ENCODE results near the gene SPAG8.

Gene SPAG8, protein sequence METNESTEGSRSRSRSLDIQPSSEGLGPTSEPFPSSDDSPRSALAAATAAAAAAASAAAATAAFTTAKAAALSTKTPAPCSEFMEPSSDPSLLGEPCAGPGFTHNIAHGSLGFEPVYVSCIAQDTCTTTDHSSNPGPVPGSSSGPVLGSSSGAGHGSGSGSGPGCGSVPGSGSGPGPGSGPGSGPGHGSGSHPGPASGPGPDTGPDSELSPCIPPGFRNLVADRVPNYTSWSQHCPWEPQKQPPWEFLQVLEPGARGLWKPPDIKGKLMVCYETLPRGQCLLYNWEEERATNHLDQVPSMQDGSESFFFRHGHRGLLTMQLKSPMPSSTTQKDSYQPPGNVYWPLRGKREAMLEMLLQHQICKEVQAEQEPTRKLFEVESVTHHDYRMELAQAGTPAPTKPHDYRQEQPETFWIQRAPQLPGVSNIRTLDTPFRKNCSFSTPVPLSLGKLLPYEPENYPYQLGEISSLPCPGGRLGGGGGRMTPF
- 0.69 to 1.6 (median 1.2) reads per million in 3 donors for total RNA-seq

DNA sequence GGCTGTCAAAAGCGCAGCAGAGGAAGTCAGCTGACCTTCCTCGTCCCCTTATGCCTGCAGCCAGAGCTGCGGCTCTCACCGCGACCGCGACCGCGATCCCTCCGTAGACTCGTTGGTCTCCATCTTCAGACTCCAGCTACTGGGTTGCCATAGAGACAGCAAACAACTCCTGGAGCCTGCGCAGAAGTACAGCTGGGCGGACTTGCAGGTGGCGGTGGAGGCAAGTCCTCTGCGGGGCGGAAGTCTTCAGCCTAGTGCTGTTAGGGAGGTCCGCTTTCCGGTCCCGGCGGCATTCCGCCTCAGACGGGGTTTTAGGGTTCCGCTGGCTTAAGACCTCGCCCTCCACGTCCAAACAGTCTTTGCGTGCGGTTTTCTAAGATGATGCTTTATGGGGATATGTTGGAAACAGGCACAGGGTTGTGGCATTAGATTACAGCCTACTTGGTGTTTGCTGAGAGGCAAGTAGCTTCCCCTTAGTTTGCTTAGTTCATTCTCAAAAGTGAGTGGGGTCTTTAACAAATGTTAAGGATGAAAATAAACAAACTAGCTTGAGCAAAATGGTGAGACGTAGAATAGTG is at the start of gene SPAG8:
Gene SPAG8 (minus strand): TSS at position 238 of the 578 bp plus-strand sequence. CDS start 115 bp downstream, at position 123.
- Histone ChIP-seq H3K27ac (ENCODE audit: insufficient read depth, low read length, poor library complexity, severe bottlenecking) (peak within 1 kb of the TSS; percentile 67), H3K27me3 (replicated peaks; ENCODE audit: control insufficient read depth, insufficient read depth, low read length, poor library complexity, severe bottlenecking) (no peaks in the 10 kb centered on the region), H3K4me3 (ENCODE audit: insufficient read depth, low read depth, low read length, poor library complexity, severe bottlenecking) (peak within 1 kb of the TSS; percentile 39), H3K36me3 (ENCODE audit: control insufficient read depth, insufficient read depth, low read length) (peaks cover 8% of the 10 kb centered on the region), H3K9me3 (ENCODE audit: control insufficient read depth, low read length) (no peaks in the 10 kb centered on the region), H3K4me1 (ENCODE audit: control insufficient read depth, insufficient read depth, low read length, poor library complexity, severe bottlenecking) (peaks cover 22% of the 10 kb centered on the region)
- DNase-seq: peak; percentile 97 to 98 (median 97)

- DNase-seq: no peak
- H3K27me3 ChIP-seq (replicated peaks; ENCODE audit: control insufficient read depth, insufficient read depth, low read length, poor library complexity, severe bottlenecking): no peaks in the 10 kb centered on the region
- no peaks in the 10 kb centered on the region for H3K9me3 ChIP-seq (ENCODE audit: control insufficient read depth, low read length)
- no peak overlapping the region for H3K4me3 ChIP-seq (ENCODE audit: insufficient read depth, low read depth, low read length, poor library complexity, severe bottlenecking)
- no peaks in the 10 kb centered on the region for H3K36me3 ChIP-seq (ENCODE audit: control insufficient read depth, insufficient read depth, low read length)
- no peak overlapping the region for H3K27ac ChIP-seq (ENCODE audit: insufficient read depth, low read length, poor library complexity, severe bottlenecking)
- H3K4me1 ChIP-seq (ENCODE audit: control insufficient read depth, insufficient read depth, low read length, poor library complexity, severe bottlenecking): no peaks in the 10 kb centered on the region
These were observed 49.3 kb upstream of the SPAG8 start for GRCh38 chr9:35861161-35861897.

- H3K4me1 ChIP-seq (ENCODE audit: control insufficient read depth, insufficient read depth, low read length, poor library complexity, severe bottlenecking): no peaks in the 10 kb centered on the region
- no peaks in the 10 kb centered on the region for H3K36me3 ChIP-seq (ENCODE audit: control insufficient read depth, insufficient read depth, low read length)
- DNase-seq: no peak
- no peak overlapping the region for H3K4me3 ChIP-seq (ENCODE audit: insufficient read depth, low read depth, low read length, poor library complexity, severe bottlenecking)
- H3K27ac ChIP-seq (ENCODE audit: insufficient read depth, low read length, poor library complexity, severe bottlenecking): no peak overlapping the region
- no peaks in the 10 kb centered on the region for H3K9me3 ChIP-seq (ENCODE audit: control insufficient read depth, low read length)
- H3K27me3 ChIP-seq (replicated peaks; ENCODE audit: control insufficient read depth, insufficient read depth, low read length, poor library complexity, severe bottlenecking): no peaks in the 10 kb centered on the region
These were observed 47.9 kb upstream of the SPAG8 start for GRCh38 chr9:35859990-35860339.

DNA sequence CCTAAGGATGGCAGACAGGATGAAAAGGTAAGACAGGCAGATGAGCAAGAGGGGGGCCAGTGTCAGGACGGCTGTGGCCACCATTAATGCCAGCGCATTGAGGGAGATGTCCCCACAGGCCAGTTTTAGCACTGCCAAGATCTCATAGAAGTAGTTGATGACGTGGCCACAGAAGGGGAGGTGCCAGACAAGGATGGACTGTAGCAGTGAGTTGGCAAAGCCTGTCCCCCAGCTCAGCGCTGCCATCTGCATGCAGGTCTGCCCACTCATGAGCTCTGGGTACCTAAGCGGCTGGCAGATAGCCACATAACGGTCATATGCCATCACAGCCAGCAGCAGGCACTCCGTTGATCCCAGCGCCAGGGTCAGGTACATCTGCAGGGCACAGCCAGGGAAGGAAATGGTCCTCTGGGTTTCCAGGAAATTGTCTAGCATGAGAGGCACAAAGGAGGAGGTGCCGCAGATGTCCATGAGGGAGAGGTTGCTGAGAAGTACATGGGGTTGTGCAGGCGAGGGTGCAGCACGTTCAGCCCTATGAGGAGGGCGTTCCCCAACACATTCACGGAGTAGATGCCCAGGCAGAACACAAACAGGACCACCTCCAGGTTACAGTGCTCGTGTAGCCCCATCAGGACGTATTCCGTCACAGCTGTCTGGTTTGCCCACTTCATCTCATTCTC is 47.4 kb upstream of the SPAG8 start:
- Histone ChIP-seq H3K4me3 (ENCODE audit: insufficient read depth, low read depth, low read length, poor library complexity, severe bottlenecking) (no peak overlapping the region), H3K9me3 (ENCODE audit: control insufficient read depth, low read length) (no peaks in the 10 kb centered on the region), H3K36me3 (ENCODE audit: control insufficient read depth, insufficient read depth, low read length) (no peaks in the 10 kb centered on the region), H3K4me1 (ENCODE audit: control insufficient read depth, insufficient read depth, low read length, poor library complexity, severe bottlenecking) (no peaks in the 10 kb centered on the region), H3K27me3 (replicated peaks; ENCODE audit: control insufficient read depth, insufficient read depth, low read length, poor library complexity, severe bottlenecking) (no peaks in the 10 kb centered on the region), H3K27ac (ENCODE audit: insufficient read depth, low read length, poor library complexity, severe bottlenecking) (no peak overlapping the region)
- DNase-seq: no peak

GRCh38 chr9:35858458-35858857 is 46.4 kb upstream of the SPAG8 start:
- Histone ChIP-seq H3K4me1 (ENCODE audit: control insufficient read depth, insufficient read depth, low read length, poor library complexity, severe bottlenecking) (no peaks in the 10 kb centered on the region), H3K36me3 (ENCODE audit: control insufficient read depth, insufficient read depth, low read length) (no peaks in the 10 kb centered on the region), H3K4me3 (ENCODE audit: insufficient read depth, low read depth, low read length, poor library complexity, severe bottlenecking) (no peak overlapping the region), H3K27me3 (replicated peaks; ENCODE audit: control insufficient read depth, insufficient read depth, low read length, poor library complexity, severe bottlenecking) (no peaks in the 10 kb centered on the region), H3K9me3 (ENCODE audit: control insufficient read depth, low read length) (no peaks in the 10 kb centered on the region), H3K27ac (ENCODE audit: insufficient read depth, low read length, poor library complexity, severe bottlenecking) (no peak overlapping the region)
- DNase-seq: no peak

DNA sequence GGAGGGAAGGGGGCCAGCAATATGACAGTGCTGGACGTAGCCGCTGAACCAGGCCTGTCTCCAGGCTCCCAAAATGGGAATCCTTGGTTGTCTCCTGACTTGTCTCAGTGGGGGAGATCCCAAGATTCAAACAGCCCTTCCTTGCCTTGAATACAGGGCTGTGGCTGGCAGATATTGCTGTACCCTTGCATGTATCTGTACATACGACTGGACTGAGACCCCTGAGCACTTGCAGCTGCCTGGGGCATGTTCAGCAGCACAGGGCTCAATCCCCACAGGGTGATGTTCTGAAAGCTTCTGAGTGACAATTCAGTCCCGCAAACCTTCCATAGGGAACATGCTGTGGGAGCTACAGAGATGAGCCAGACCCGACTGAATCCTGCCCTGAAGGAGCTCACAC is 44.8 kb upstream of the SPAG8 start:
- Histone ChIP-seq H3K36me3 (ENCODE audit: control insufficient read depth, insufficient read depth, low read length) (no peaks in the 10 kb centered on the region), H3K27ac (ENCODE audit: insufficient read depth, low read length, poor library complexity, severe bottlenecking) (no peak overlapping the region), H3K4me3 (ENCODE audit: insufficient read depth, low read depth, low read length, poor library complexity, severe bottlenecking) (no peak overlapping the region), H3K9me3 (ENCODE audit: control insufficient read depth, low read length) (no peaks in the 10 kb centered on the region), H3K27me3 (replicated peaks; ENCODE audit: control insufficient read depth, insufficient read depth, low read length, poor library complexity, severe bottlenecking) (no peaks in the 10 kb centered on the region), H3K4me1 (ENCODE audit: control insufficient read depth, insufficient read depth, low read length, poor library complexity, severe bottlenecking) (no peaks in the 10 kb centered on the region)
- DNase-seq: no peak

- Histone ChIP-seq H3K9me3 (ENCODE audit: control insufficient read depth, low read length) (no peaks in the 10 kb centered on the region), H3K4me3 (ENCODE audit: insufficient read depth, low read depth, low read length, poor library complexity, severe bottlenecking) (no peak overlapping the region), H3K27me3 (replicated peaks; ENCODE audit: control insufficient read depth, insufficient read depth, low read length, poor library complexity, severe bottlenecking) (no peaks in the 10 kb centered on the region), H3K36me3 (ENCODE audit: control insufficient read depth, insufficient read depth, low read length) (no peaks in the 10 kb centered on the region), H3K27ac (ENCODE audit: insufficient read depth, low read length, poor library complexity, severe bottlenecking) (no peak overlapping the region), H3K4me1 (ENCODE audit: control insufficient read depth, insufficient read depth, low read length, poor library complexity, severe bottlenecking) (no peaks in the 10 kb centered on the region)
- DNase-seq: no peak
These were observed 44.1 kb upstream of the SPAG8 start for GRCh38 chr9:35856206-35856605.

- DNase-seq: no peak
- Histone ChIP-seq H3K27ac (ENCODE audit: insufficient read depth, low read length, poor library complexity, severe bottlenecking) (no peak overlapping the region), H3K4me1 (ENCODE audit: control insufficient read depth, insufficient read depth, low read length, poor library complexity, severe bottlenecking) (no peaks in the 10 kb centered on the region), H3K4me3 (ENCODE audit: insufficient read depth, low read depth, low read length, poor library complexity, severe bottlenecking) (no peak overlapping the region), H3K36me3 (ENCODE audit: control insufficient read depth, insufficient read depth, low read length) (no peaks in the 10 kb centered on the region), H3K27me3 (replicated peaks; ENCODE audit: control insufficient read depth, insufficient read depth, low read length, poor library complexity, severe bottlenecking) (no peaks in the 10 kb centered on the region), H3K9me3 (ENCODE audit: control insufficient read depth, low read length) (no peaks in the 10 kb centered on the region)
These were observed 42.2 kb upstream of the SPAG8 start for GRCh38 chr9:35854091-35854762.
